ENCODE measurements around the gene SASH1. TPM values are rescaled to one million over a fixed set of nuclear protein-coding genes. Genes with fewer than 3 reads are reported as not detected.

The SASH1 gene
- total RNA-seq, 1 donor from 2014 or later = 10.6 TPM

DNA sequence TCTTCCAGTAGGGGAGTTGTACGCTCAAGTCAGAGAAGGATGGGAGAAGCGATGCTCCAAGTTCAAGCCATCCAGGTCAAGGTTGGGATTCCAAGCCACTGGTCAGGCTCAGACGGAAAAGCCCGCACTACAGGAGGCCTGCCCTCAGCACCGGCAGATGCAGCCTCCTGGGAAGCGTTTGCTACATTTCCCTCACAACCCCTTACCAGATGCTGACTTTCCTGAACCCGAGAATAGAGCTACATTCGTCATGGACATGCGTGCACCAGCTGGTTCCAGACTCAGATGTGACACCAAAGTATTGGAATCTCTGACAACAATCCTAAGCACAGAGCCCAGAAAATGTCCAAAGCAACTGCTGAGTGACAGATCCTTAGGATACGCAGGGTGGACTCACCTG, 174.8 kb downstream of the SASH1 start:
- no peak for DNase-seq (ENCODE audit: low read depth)
- no peak overlapping the region for H3K4me3 ChIP-seq (ENCODE audit: low read depth, low read length)
- TF ChIP-seq, protein P1, sequence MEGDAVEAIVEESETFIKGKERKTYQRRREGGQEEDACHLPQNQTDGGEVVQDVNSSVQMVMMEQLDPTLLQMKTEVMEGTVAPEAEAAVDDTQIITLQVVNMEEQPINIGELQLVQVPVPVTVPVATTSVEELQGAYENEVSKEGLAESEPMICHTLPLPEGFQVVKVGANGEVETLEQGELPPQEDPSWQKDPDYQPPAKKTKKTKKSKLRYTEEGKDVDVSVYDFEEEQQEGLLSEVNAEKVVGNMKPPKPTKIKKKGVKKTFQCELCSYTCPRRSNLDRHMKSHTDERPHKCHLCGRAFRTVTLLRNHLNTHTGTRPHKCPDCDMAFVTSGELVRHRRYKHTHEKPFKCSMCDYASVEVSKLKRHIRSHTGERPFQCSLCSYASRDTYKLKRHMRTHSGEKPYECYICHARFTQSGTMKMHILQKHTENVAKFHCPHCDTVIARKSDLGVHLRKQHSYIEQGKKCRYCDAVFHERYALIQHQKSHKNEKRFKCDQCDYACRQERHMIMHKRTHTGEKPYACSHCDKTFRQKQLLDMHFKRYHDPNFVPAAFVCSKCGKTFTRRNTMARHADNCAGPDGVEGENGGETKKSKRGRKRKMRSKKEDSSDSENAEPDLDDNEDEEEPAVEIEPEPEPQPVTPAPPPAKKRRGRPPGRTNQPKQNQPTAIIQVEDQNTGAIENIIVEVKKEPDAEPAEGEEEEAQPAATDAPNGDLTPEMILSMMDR (conservative IDR thresholded peaks at IDR 0.05; ENCODE audit: low read depth, low read length) = no peak

DNA sequence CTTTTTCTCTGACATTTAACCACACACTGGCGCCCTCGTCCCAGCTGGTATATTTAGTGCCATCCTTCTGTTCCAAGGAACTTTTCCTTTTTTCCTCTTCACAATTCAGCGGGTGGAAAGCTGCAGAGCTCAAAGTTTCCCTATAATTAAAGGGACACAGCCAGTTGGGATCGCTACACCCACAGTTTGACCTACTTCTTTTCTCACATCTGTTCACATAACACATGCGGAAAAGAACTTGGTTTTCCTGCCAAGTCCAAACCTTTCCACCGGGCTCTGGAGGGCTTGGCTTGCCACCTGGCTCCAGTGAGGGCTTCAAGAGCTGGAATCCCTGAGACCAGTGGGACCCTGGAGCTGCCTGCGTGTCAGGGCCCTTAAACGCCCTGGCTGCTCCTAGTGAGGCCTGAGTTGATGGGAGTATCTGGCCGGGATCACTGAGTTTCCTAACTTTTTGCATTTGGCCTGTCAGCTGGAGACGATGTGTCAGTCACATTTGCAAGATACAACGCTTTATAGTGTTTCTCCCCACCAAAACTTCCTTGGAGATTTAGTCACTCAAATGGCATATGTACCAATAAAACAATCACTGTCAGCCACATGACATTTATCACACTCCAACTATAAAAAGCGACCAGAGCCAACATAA, 176.0 kb downstream of the SASH1 start:
- DNase-seq (ENCODE audit: low read depth) = no peak
- TF ChIP-seq, protein P1 (conservative IDR thresholded peaks at IDR 0.05; ENCODE audit: low read depth, low read length) = no peak
- no peak overlapping the region for H3K4me3 ChIP-seq (ENCODE audit: low read depth, low read length)

DNA sequence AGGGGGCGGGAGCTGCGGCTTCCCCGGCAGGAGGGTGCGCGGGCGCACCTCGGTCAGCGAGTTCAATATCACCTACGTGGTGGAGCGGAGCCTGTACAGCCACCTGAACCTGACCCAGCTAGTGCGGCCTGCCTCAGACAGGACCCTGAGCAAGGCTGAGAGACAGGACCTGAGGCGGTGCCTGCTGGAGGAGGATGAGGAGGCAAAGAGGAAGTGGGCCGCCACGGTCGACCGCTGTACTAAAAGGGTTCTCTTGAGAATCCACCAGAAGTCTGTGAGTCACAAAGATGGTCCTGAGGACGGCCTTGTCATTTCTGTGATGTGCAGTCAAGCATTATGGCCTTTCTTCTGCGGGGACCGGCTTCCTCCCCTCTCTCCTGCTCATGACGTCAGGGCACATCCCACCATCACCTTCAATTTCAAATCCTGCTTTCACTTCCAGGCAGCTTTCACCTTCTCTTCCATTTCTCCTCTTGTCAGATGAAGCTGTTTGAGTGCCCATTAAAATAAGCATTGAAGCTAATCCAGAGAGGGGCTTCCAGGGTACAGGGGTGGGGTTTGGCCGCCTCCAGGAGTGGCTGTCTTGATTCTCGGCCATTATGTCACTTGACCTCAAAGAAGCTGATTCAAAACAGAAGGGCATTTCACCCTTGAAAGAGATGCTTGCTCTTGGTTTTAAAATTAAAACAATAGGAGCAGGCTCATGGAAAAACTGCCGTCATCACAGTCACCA, 177.6 kb downstream of the SASH1 start:
- H3K4me3 ChIP-seq (ENCODE audit: low read depth, low read length) = no peak overlapping the region
- DNase-seq (ENCODE audit: low read depth) = no peak
- TF ChIP-seq, protein P1 (conservative IDR thresholded peaks at IDR 0.05; ENCODE audit: low read depth, low read length) = no peak

DNA sequence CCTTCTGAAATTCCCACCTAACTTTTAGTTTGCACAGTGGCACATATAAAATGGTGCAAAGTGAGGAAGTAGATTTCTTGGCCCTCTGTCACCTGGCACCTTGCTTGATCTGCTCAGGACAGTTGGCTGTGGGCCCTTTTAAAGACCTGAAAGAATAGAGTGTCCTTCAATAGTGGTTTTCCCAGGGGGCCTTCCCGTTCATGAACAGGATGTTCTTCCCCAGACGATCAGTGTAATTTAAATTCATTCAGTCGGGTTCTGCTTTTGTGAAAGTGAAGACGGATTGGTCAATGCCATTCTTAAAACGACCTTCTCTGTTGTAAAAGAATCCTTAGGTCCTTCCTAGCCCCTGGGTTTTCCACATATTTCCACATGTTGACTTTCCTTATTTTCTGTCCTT, 178.5 kb downstream of the SASH1 start:
- TF ChIP-seq, protein P1 (conservative IDR thresholded peaks at IDR 0.05; ENCODE audit: low read depth, low read length) = no peak
- no peak overlapping the region for H3K4me3 ChIP-seq (ENCODE audit: low read depth, low read length)
- DNase-seq (ENCODE audit: low read depth) = no peak

DNA sequence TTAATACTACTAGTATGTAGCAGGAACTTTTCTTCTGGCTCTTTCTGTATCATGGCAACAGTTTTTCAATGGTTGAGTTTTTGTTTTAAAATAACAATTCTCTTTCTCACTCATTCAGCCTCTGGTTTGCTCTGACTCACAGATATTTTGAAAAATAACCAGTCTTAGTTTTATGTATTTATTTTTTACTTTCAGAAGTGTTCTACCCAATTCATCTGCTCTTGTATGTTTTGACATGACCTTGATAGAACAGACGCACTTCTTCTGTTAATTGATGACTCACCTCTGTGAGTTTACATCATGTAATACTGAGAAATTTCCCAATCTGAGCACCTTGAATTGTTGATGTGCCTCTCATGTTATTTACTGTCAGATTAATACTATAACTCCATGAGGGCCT, 178.9 kb downstream of the SASH1 start:
- TF ChIP-seq, protein P1 (conservative IDR thresholded peaks at IDR 0.05; ENCODE audit: low read depth, low read length) = no peak
- no peak for DNase-seq (ENCODE audit: low read depth)
- no peak overlapping the region for H3K4me3 ChIP-seq (ENCODE audit: low read depth, low read length)

DNA sequence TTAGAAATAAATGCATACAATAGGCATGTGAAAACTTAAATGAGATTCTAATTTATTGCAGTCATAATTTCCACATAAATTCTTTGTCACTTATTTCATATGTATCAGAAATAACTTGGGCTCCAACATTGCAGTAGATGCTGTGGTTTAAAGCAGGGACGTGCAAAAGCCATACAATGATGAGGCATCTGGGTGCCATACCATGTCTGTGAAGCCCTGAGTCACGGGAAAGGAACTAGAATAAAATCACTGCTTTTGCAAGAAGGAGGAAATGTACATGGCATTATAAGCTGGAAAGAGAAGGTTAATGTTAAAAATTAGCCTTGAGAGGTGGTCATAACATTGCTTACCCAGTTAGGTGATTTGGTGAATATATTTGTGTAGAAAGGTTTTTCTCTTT, 180.4 kb downstream of the SASH1 start:
- no peak overlapping the region for H3K4me3 ChIP-seq (ENCODE audit: low read depth, low read length)
- DNase-seq (ENCODE audit: low read depth) = no peak
- TF ChIP-seq, protein P1 (conservative IDR thresholded peaks at IDR 0.05; ENCODE audit: low read depth, low read length) = no peak

DNA sequence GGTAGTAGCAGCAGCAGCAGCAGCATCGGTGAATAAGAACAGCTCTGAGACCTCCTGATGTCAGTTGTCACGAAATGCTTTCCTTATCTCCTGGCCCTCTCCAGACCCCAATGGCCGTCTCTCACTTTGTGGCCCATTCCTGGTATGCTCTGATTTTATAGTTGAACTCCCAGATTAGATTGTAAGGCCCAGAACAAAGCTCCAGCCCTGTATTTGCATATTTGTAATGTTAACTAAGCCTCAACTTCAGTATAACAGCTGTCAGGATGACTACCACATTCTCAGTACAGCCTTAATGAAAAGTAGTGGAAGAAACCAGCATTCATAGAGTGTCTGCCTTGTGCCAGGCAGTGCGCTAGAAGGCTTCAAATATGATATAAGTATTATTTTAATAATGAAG, 180.9 kb downstream of the SASH1 start:
- DNase-seq (ENCODE audit: low read depth) = no peak
- no peak overlapping the region for H3K4me3 ChIP-seq (ENCODE audit: low read depth, low read length)
- TF ChIP-seq, protein P1 (conservative IDR thresholded peaks at IDR 0.05; ENCODE audit: low read depth, low read length) = no peak
